Suprapubic skin (tissue), 4 donors: ENCODE measurements around the gene TYMP.

Experiments used
- CTCF ChIP-seq, 2 donors: fragments of 200-600 bp in 1 of 2; fragments of 450-650 bp in 1 of 2; sonication (generic) in 1 of 2; IDR thresholded peaks; one replicate each; pipeline ENCODE4 v1.5.1; 2016 to 2019; ENCODE audit warnings: antibody characterized with exemption in 2 of 2, mild to moderate bottlenecking in 1 of 2, moderate library complexity in 1 of 2
- EP300 ChIP-seq: sonication (generic); formaldehyde crosslinking; IDR thresholded peaks from one replicate; pipeline ENCODE4 v1.6.1; 2017; ENCODE audit warnings: antibody characterized with exemption
- POLR2A ChIP-seq, 2 donors: fragments of 450-650 bp; IDR thresholded peaks; one replicate each; pipeline ENCODE4 v1.6.1; 2017; ENCODE audit warnings: antibody characterized with exemption in 2 of 2, mild to moderate bottlenecking in 2 of 2, moderate library complexity in 2 of 2
- POLR2AphosphoS5 ChIP-seq, 3 donors: sonication (generic); formaldehyde crosslinking; IDR thresholded peaks; one replicate each; pipeline ENCODE4 v1.6.1; 2017; ENCODE audit warnings: antibody characterized with exemption in 3 of 3

GRCh38 chr22:50481440-50482106, 48.2 kb downstream of the TYMP start, which contains the start of gene ADM2:
- TF ChIP-seq CTCF (IDR thresholded peaks at IDR 0.05) (no peak), POLR2A (IDR thresholded peaks at IDR 0.05) (no peak), POLR2AphosphoS5 (IDR thresholded peaks at IDR 0.05) (no peak), EP300 (no peak)
